ENCODE results near the gene CDH4.

Gene CDH4

GRCh38 chr20:61693055-61693600, 441.1 kb downstream of the CDH4 start:
- DNase-seq (ENCODE audit: low read depth): no peak

- DNase-seq (ENCODE audit: low read depth): no peak
Measured at GRCh38 chr20:61694682-61695081, 442.6 kb downstream of the CDH4 start.

- DNase-seq (ENCODE audit: low read depth): no peak
Measured at GRCh38 chr20:61695741-61696140, 443.7 kb downstream of the CDH4 start.

- DNase-seq (ENCODE audit: low read depth): no peak
Measured at GRCh38 chr20:61696181-61696735, 444.2 kb downstream of the CDH4 start.

- no peak for DNase-seq (ENCODE audit: low read depth)
Measured at GRCh38 chr20:61697666-61698597, 445.9 kb downstream of the CDH4 start.

- no peak for DNase-seq (ENCODE audit: low read depth)
Measured at GRCh38 chr20:61698598-61699494, 446.8 kb downstream of the CDH4 start.

GRCh38 chr20:61699495-61700374, 447.7 kb downstream of the CDH4 start:
- no peak for DNase-seq (ENCODE audit: low read depth)

- no peak for DNase-seq (ENCODE audit: low read depth)
Measured at GRCh38 chr20:61700595-61701140, 448.6 kb downstream of the CDH4 start.

- no peak for DNase-seq (ENCODE audit: low read depth)
Measured at GRCh38 chr20:61701401-61701800, 449.3 kb downstream of the CDH4 start.

GRCh38 chr20:61701802-61702201, 449.7 kb downstream of the CDH4 start:
- DNase-seq (ENCODE audit: low read depth): no peak

- DNase-seq (ENCODE audit: low read depth): no peak
Measured at GRCh38 chr20:61702246-61702645, 450.2 kb downstream of the CDH4 start.

GRCh38 chr20:61704661-61705060, 452.6 kb downstream of the CDH4 start:
- DNase-seq (ENCODE audit: low read depth): no peak

GRCh38 chr20:61705386-61706258, 453.6 kb downstream of the CDH4 start:
- no peak for DNase-seq (ENCODE audit: low read depth)

- no peak for DNase-seq (ENCODE audit: low read depth)
Measured at GRCh38 chr20:61706259-61706961, 454.3 kb downstream of the CDH4 start.

- no peak for DNase-seq (ENCODE audit: low read depth)
Measured at GRCh38 chr20:61708891-61709290, 456.8 kb downstream of the CDH4 start.

- DNase-seq (ENCODE audit: low read depth): no peak
Measured at GRCh38 chr20:61710108-61710507, 458.0 kb downstream of the CDH4 start.

- DNase-seq (ENCODE audit: low read depth): no peak
Measured at GRCh38 chr20:61712688-61713087, 460.6 kb downstream of the CDH4 start.

GRCh38 chr20:61718361-61719005, 466.4 kb downstream of the CDH4 start:
- DNase-seq (ENCODE audit: low read depth): no peak
